GM12878 (cell line): ENCODE data around the gene KIF21A. TPM values are rescaled to one million over a fixed set of nuclear protein-coding genes. Genes with fewer than 3 reads are reported as not detected.

Experiments
- BHLHE40 ChIP-seq, 2 experiments: fragments of 450-650 bp in 1 of 2; IDR thresholded peaks; 2 replicates each; pipeline ENCODE4 v1.6.1; 2011 to 2017; ENCODE audit warnings: low read depth in 2 of 2, borderline replicate concordance in 1 of 2, improper control_type of control experiment in 1 of 2, low read length in 1 of 2, mild to moderate bottlenecking in 1 of 2
- FOS ChIP-seq: IDR thresholded peaks from 3 replicates; pipeline ENCODE4 v1.6.1; 2011; ENCODE audit warnings: borderline replicate concordance; ENCODE audit not compliant: insufficient read length; ENCODE audit errors: extremely low read depth
- KLF5 ChIP-seq: fragments of 450-650 bp; IDR thresholded peaks from 2 replicates; pipeline ENCODE4 v1.6.1; 2014; ENCODE audit warnings: mild to moderate bottlenecking; ENCODE audit not compliant: partially characterized antibody
- MEF2B ChIP-seq: fragments of 450-650 bp; IDR thresholded peaks from 2 replicates; pipeline ENCODE4 v1.6.1; 2018; ENCODE audit warnings: mild to moderate bottlenecking, moderate library complexity; ENCODE audit not compliant: partially characterized antibody, poor library complexity, severe bottlenecking
- POLR2A ChIP-seq: IDR thresholded peaks from 2 replicates; pipeline ENCODE4 v1.6.1; 2011; ENCODE audit warnings: low read depth, mild to moderate bottlenecking, low read length
- POLR2AphosphoS5 ChIP-seq: IDR thresholded peaks from 2 replicates; pipeline ENCODE4 v1.6.1; 2011; ENCODE audit warnings: mild to moderate bottlenecking, low read length, inconsistent platforms
- PRDM15 ChIP-seq: fragments of 450-650 bp; formaldehyde crosslinking; IDR thresholded peaks from 2 replicates; pipeline ENCODE4 v1.4.0; 2020; ENCODE audit warnings: mild to moderate bottlenecking, moderate library complexity
- RBBP5 ChIP-seq: fragments of 200-600 bp; sonication (generic); conservative IDR thresholded peaks from 2 replicates; pipeline ENCODE4 v1.6.1; 2016
- SIN3A ChIP-seq: IDR thresholded peaks from 2 replicates; pipeline ENCODE4 v1.6.1; 2012; ENCODE audit warnings: low read depth, low read length, improper control_type of control experiment
- SP1 ChIP-seq: IDR thresholded peaks from one replicate; pipeline ENCODE4 v1.6.1; 2011; ENCODE audit warnings: low read depth, low read length
- TCF12 ChIP-seq: IDR thresholded peaks from 2 replicates; pipeline ENCODE4 v1.6.1; 2011; ENCODE audit warnings: low read depth, mild to moderate bottlenecking, low read length
- TCF7 ChIP-seq: IDR thresholded peaks from 2 replicates; pipeline ENCODE4 v1.6.1; 2014; ENCODE audit warnings: antibody characterized with exemption, borderline replicate concordance
- ZNF207 ChIP-seq: fragments of 450-650 bp; IDR thresholded peaks from 2 replicates; pipeline ENCODE4 v1.6.1; 2014; ENCODE audit warnings: antibody characterized with exemption, mild to moderate bottlenecking, borderline replicate concordance
- polyA plus RNA-seq, 11 experiments: library from polyadenylated mRNA; depleted of rRNA in 4 of 11; unstranded in 6 of 11; stranded (reverse) in 5 of 11; fragments of >200 nt; fragmentation: Nextera tagmentation in 4 of 11; fragmentation: Illumina TruSeq in 1 of 11; extraction: Ambion mirVana in 4 of 11; extraction: Trizol in 1 of 11; gene quantifications; 1 replicate in 1 of 11; 2 replicates in 10 of 11; pipeline versions ENCODE4 v1.2.1 to v1.2.3, GENCODE V29; 2011 to 2016; ENCODE audit warnings: inconsistent platforms in 2 of 11, missing spikeins in 2 of 11, low read depth in 1 of 11
- total RNA-seq, 4 experiments: library from RNA; depleted of rRNA in 3 of 4; stranded (reverse); fragments of >200 nt in 3 of 4; fragmentation: Illumina TruSeq in 1 of 4; extraction: Trizol in 1 of 4; gene quantifications; 2 replicates each; pipeline versions ENCODE4 v1.2.1 to v1.2.3, GENCODE V29; 2013 to 2021
- TF ChIP-seq, protein P1 (sequence below): fragments of 450-650 bp; IDR thresholded peaks from 2 replicates; pipeline ENCODE4 v1.6.1; 2017; ENCODE audit warnings: mild to moderate bottlenecking, moderate library complexity
- TF ChIP-seq, protein P2 (sequence below): fragments of 450-650 bp; conservative IDR thresholded peaks from 2 replicates; pipeline ENCODE4 v1.6.1; 2017; ENCODE audit warnings: mild to moderate bottlenecking, moderate library complexity

The KIF21A gene
- total and polyA plus RNA-seq, 10 of the 15 experiments (the other 5 are each of a cell fraction or from before 2014, with no cell fraction given) = 21.3 to 42.1 (median 24.5) TPM

GRCh38 chr12:39441963-39442830 is 723 bp downstream of the KIF21A start (continued):
- TF ChIP-seq, protein P1, sequence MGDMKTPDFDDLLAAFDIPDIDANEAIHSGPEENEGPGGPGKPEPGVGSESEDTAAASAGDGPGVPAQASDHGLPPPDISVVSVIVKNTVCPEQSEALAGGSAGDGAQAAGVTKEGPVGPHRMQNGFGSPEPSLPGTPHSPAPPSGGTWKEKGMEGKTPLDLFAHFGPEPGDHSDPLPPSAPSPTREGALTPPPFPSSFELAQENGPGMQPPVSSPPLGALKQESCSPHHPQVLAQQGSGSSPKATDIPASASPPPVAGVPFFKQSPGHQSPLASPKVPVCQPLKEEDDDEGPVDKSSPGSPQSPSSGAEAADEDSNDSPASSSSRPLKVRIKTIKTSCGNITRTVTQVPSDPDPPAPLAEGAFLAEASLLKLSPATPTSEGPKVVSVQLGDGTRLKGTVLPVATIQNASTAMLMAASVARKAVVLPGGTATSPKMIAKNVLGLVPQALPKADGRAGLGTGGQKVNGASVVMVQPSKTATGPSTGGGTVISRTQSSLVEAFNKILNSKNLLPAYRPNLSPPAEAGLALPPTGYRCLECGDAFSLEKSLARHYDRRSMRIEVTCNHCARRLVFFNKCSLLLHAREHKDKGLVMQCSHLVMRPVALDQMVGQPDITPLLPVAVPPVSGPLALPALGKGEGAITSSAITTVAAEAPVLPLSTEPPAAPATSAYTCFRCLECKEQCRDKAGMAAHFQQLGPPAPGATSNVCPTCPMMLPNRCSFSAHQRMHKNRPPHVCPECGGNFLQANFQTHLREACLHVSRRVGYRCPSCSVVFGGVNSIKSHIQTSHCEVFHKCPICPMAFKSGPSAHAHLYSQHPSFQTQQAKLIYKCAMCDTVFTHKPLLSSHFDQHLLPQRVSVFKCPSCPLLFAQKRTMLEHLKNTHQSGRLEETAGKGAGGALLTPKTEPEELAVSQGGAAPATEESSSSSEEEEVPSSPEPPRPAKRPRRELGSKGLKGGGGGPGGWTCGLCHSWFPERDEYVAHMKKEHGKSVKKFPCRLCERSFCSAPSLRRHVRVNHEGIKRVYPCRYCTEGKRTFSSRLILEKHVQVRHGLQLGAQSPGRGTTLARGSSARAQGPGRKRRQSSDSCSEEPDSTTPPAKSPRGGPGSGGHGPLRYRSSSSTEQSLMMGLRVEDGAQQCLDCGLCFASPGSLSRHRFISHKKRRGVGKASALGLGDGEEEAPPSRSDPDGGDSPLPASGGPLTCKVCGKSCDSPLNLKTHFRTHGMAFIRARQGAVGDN = no peak
- TF ChIP-seq KLF5 = no peak
- no peak for TF ChIP-seq SP1
- TF ChIP-seq, protein P2, sequence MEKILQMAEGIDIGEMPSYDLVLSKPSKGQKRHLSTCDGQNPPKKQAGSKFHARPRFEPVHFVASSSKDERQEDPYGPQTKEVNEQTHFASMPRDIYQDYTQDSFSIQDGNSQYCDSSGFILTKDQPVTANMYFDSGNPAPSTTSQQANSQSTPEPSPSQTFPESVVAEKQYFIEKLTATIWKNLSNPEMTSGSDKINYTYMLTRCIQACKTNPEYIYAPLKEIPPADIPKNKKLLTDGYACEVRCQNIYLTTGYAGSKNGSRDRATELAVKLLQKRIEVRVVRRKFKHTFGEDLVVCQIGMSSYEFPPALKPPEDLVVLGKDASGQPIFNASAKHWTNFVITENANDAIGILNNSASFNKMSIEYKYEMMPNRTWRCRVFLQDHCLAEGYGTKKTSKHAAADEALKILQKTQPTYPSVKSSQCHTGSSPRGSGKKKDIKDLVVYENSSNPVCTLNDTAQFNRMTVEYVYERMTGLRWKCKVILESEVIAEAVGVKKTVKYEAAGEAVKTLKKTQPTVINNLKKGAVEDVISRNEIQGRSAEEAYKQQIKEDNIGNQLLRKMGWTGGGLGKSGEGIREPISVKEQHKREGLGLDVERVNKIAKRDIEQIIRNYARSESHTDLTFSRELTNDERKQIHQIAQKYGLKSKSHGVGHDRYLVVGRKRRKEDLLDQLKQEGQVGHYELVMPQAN = no peak
- TF ChIP-seq POLR2AphosphoS5 = no peak
- no peak for TF ChIP-seq TCF12
- no peak for TF ChIP-seq ZNF207
- peak in 1 of 2 experiments; percentile 53; a peak in 1 of 4 replicates for TF ChIP-seq BHLHE40 (IDR thresholded peaks at IDR 0.05; ENCODE audit: borderline replicate concordance in 1 of 2, low read depth in 2 of 2, low read length in 1 of 2)
- TF ChIP-seq PRDM15 = no peak
- no peak for TF ChIP-seq POLR2A
- no peak for TF ChIP-seq TCF7
- TF ChIP-seq RBBP5 = no peak
- no peak for TF ChIP-seq FOS
- TF ChIP-seq MEF2B = peak; percentile 67
- TF ChIP-seq SIN3A = no peak; the same call in 1 of the 2 replicates
